Heart left ventricle (tissue), 13 donors: ENCODE data around the gene MTRF1L.

ENCODE experiments used
- CTCF ChIP-seq, 12 donors: fragments of 200-600 bp; sonication (generic) in 4 of 12; IDR thresholded peaks; one replicate each; pipeline versions ENCODE4 v1.5.0 to v1.8.0; 2018 to 2022; ENCODE audit warnings: antibody characterized with exemption in 12 of 12, mild to moderate bottlenecking in 5 of 12
- POLR2A ChIP-seq, 2 donors: fragments of 450-650 bp; IDR thresholded peaks; one replicate each; pipeline ENCODE4 v1.6.1; 2017; ENCODE audit warnings: antibody characterized with exemption in 2 of 2, mild to moderate bottlenecking in 2 of 2, moderate library complexity in 2 of 2
- donor health status: ischemic (EF 13 %, LVEDD 7.1; RV severe dilation, severe dysfunction).
- donor health status: DM: no; HTN: yes; CAD: no.
- donor health status: DM: no; HTN: no; CAD: no.
- donor health status: ischemic (EF 25% LVEDD 6.9; RV normal size, moderate dysfunction).
- donor health status: ischemic (EF 25% LVEDD 5.7; RV mildly dilated, moderate dysfunction).
- donor health status: ischemic (EF 35%, LVEDD 5.7; RV mildly dilated, moderate dysfunction).
- donor health status: nonischemic (EF 11% LVEDD 7.7; RV severe dilation, severe dysfunction).
- donor health status: DM: yes; HTN: yes; CAD: no.
- donor health status: PGD.
- donor health status: ischemic (EF 29% LVEDD 5.4; RV normal size, mild dysfunction).
- donor health status: nonischemic (EF 23%, LVEDD 6.1; RV moderate dilation, normal function).

GRCh38 chr6:152978058-152978457 lies 24.5 kb downstream of the MTRF1L start:
- TF ChIP-seq CTCF (IDR thresholded peaks at IDR 0.05) (no peak), POLR2A (IDR thresholded peaks at IDR 0.05) (no peak)
